Loucy (cell line): Measurements from ENCODE around the gene NID2.

ENCODE experiments used
- CTCF ChIP-seq: fragments of 200-600 bp; sonication (generic); conservative IDR thresholded peaks from 2 replicates; pipeline ENCODE4 v1.5.1; 2014; ENCODE audit warnings: mild to moderate bottlenecking, antibody characterized with exemption, low read length
- EZH2phosphoT487 ChIP-seq: fragments of 200-600 bp; IDR thresholded peaks from 2 replicates; pipeline ENCODE4 v1.6.1; 2018; ENCODE audit warnings: antibody characterized with exemption, mild to moderate bottlenecking, moderate library complexity, borderline replicate concordance

- no peak for TF ChIP-seq CTCF
- TF ChIP-seq EZH2phosphoT487, result no peak
Observed at GRCh38 chr14:52103416-52103815, 34.6 kb upstream of the NID2 start.
